GM23338 (cell line): Measurements from ENCODE around the gene NTNG1. TPM values are rescaled to one million over a fixed set of nuclear protein-coding genes. Genes with fewer than 3 reads are reported as not detected.

Experiments
- ATAC-seq: fragments of 200-7000 bp; cut with Tn5 transposase; 3 replicates; pipeline ENCODE4 v1.9.1; 2020
- DNase-seq: peaks from one replicate; pipeline ENCODE4 v3.0.0-alpha.2; 2015; ENCODE audit warnings: low spot score
- H2AFZ ChIP-seq: fragments of 200-600 bp; sonication (generic); 2 replicates; pipeline ENCODE4 v1.8.0; 2016; ENCODE audit warnings: antibody characterized with exemption, mild to moderate bottlenecking, moderate library complexity
- H3F3A ChIP-seq: fragments of 200-600 bp; sonication (generic); replicated peaks from 2 replicates; pipeline ENCODE4 v1.8.0; 2017; ENCODE audit warnings: antibody characterized with exemption, mixed run types, low read depth
- H3K27ac ChIP-seq: fragments of 200-600 bp; sonication (generic); 2 replicates; pipeline ENCODE4 v1.6.1; 2016; ENCODE audit warnings: low read depth
- H3K27me3 ChIP-seq: fragments of 200-600 bp; sonication (generic); 2 replicates; pipeline ENCODE4 v1.8.0; 2016; ENCODE audit warnings: mild to moderate bottlenecking, mixed run types, moderate library complexity; ENCODE audit not compliant: insufficient read depth
- H3K36me3 ChIP-seq: fragments of 200-600 bp; sonication (generic); 2 replicates; pipeline ENCODE4 v1.8.0; 2016; ENCODE audit warnings: mild to moderate bottlenecking; ENCODE audit not compliant: insufficient read depth
- H3K4me1 ChIP-seq: fragments of 200-600 bp; sonication (generic); 2 replicates; pipeline ENCODE4 v1.8.0; 2016; ENCODE audit warnings: mild to moderate bottlenecking, moderate library complexity; ENCODE audit not compliant: insufficient read depth
- H3K4me2 ChIP-seq: fragments of 200-600 bp; sonication (generic); 2 replicates; pipeline ENCODE4 v1.7.1; 2017; ENCODE audit warnings: mixed run types
- H3K4me3 ChIP-seq: fragments of 200-600 bp; sonication (generic); 2 replicates; pipeline ENCODE4 v1.6.1; 2016; ENCODE audit warnings: mixed run types
- H3K79me2 ChIP-seq: fragments of 200-600 bp; sonication (generic); replicated peaks from 2 replicates; pipeline ENCODE4 v1.8.0; 2017; ENCODE audit warnings: mild to moderate bottlenecking; ENCODE audit not compliant: insufficient read depth
- H3K9me2 ChIP-seq: fragments of 200-600 bp; sonication (generic); 2 replicates; pipeline ENCODE4 v1.8.0; 2017; ENCODE audit not compliant: insufficient read depth
- H4K20me1 ChIP-seq: fragments of 200-600 bp; sonication (generic); replicated peaks from 2 replicates; pipeline ENCODE4 v1.8.0; 2017; ENCODE audit warnings: mild to moderate bottlenecking; ENCODE audit not compliant: insufficient read depth
- H3K27ac Mint-ChIP-seq: 2 replicates; pipeline ENCODE4 v1.8.0; 2020; ENCODE audit warnings: inconsistent platforms, mild to moderate bottlenecking, moderate library complexity, mixed read lengths
- H3K27me3 Mint-ChIP-seq: 3 replicates; pipeline ENCODE4 v1.8.0; 2022; ENCODE audit warnings: low read depth, mild to moderate bottlenecking, moderate library complexity, mixed read lengths, inconsistent platforms; ENCODE audit not compliant: insufficient read depth, poor library complexity
- H3K36me3 Mint-ChIP-seq: 3 replicates; pipeline ENCODE4 v1.8.0; 2021; ENCODE audit warnings: low read depth, mild to moderate bottlenecking, inconsistent platforms, moderate library complexity, mixed read lengths
- H3K4me1 Mint-ChIP-seq: 3 replicates; pipeline ENCODE4 v1.8.0; 2020; ENCODE audit warnings: mild to moderate bottlenecking, inconsistent platforms, mixed read lengths
- H3K4me3 Mint-ChIP-seq: 3 replicates; pipeline ENCODE4 v1.8.0; 2021; ENCODE audit warnings: moderate library complexity, mild to moderate bottlenecking, inconsistent platforms, mixed read lengths
- H3K9me3 Mint-ChIP-seq: 3 replicates; pipeline ENCODE4 v1.8.0; 2020; ENCODE audit warnings: moderate library complexity, mild to moderate bottlenecking, inconsistent platforms, mixed read lengths
- CREB1 ChIP-seq: fragments of 250-450 bp; sonication (Bioruptor Pico); IDR thresholded peaks from 2 replicates; pipeline ENCODE4 v1.5.0; 2020; ENCODE audit warnings: low read depth, mild to moderate bottlenecking, moderate library complexity
- EZH2phosphoT487 ChIP-seq: fragments of 200-600 bp; sonication (generic); IDR thresholded peaks from one replicate; pipeline ENCODE4 v1.8.1; 2018; ENCODE audit warnings: antibody characterized with exemption; ENCODE audit not compliant: unreplicated experiment
- JUNB ChIP-seq: IDR thresholded peaks from one replicate; pipeline ENCODE4 v1.6.1; 2016; ENCODE audit warnings: antibody characterized with exemption; ENCODE audit not compliant: unreplicated experiment
- NANOG ChIP-seq: IDR thresholded peaks from 2 replicates; pipeline ENCODE4 v1.6.1; 2016; ENCODE audit warnings: antibody characterized with exemption, borderline replicate concordance
- POLR2AphosphoS5 ChIP-seq: IDR thresholded peaks from 2 replicates; pipeline ENCODE4 v1.6.1; 2016; ENCODE audit warnings: antibody characterized with exemption, low read depth
- STAT1 ChIP-seq: IDR thresholded peaks from one replicate; pipeline ENCODE4 v1.6.1; 2016; ENCODE audit warnings: antibody characterized with exemption; ENCODE audit not compliant: unreplicated experiment
- ZNF114 ChIP-seq: fragments of 250-450 bp; sonication (Bioruptor Pico); IDR thresholded peaks from 2 replicates; pipeline ENCODE4 v1.5.0; 2020; ENCODE audit warnings: mild to moderate bottlenecking, moderate library complexity
- ZNF331 ChIP-seq: fragments of 250-450 bp; sonication (Bioruptor Pico); IDR thresholded peaks from 2 replicates; pipeline ENCODE4 v1.5.0; 2020; ENCODE audit warnings: low read depth, mild to moderate bottlenecking, moderate library complexity
- polyA plus RNA-seq: library from polyadenylated mRNA; unstranded; fragments of >200 nt; fragmentation: Nextera tagmentation; extraction: Ambion mirVana; gene quantifications from 2 replicates; pipeline ENCODE4 v1.2.1, GENCODE V29; 2016
- total RNA-seq: library from RNA; depleted of rRNA; stranded (reverse); fragments of >200 nt; shearing (Covaris generic); gene quantifications from 2 replicates; pipeline ENCODE4 v1.2.3, GENCODE V29; 2014
- TF ChIP-seq, protein P1 (sequence below): IDR thresholded peaks from one replicate; pipeline ENCODE4 v1.6.1; 2018; ENCODE audit warnings: antibody characterized with exemption; ENCODE audit not compliant: unreplicated experiment
- TF ChIP-seq, protein P2 (sequence below), 2 experiments: fragments of 200-600 bp in 1 of 2; sonication (generic) in 1 of 2; conservative IDR thresholded peaks; 2 replicates each; pipeline versions ENCODE4 v1.5.1 to v1.6.1; 2016 to 2017; ENCODE audit warnings: antibody characterized with exemption in 2 of 2, low read depth in 2 of 2, mild to moderate bottlenecking in 2 of 2, moderate library complexity in 1 of 2
- TF ChIP-seq, protein P3 (sequence below): IDR thresholded peaks from 2 replicates; pipeline ENCODE4 v1.6.1; 2016; ENCODE audit warnings: antibody characterized with exemption
- TF ChIP-seq, protein P4 (sequence below): fragments of 250-450 bp; sonication (Bioruptor Pico); IDR thresholded peaks from 2 replicates; pipeline ENCODE4 v1.5.0; 2020; ENCODE audit warnings: mild to moderate bottlenecking, moderate library complexity

NTNG1 gene
- total and polyA plus RNA-seq, 2 experiments from 2014 or later = 7.2 to 10.3 TPM

- ATAC-seq = no peak
- peaks cover 13% of the 10 kb centered on the region for H3K4me1 Mint-ChIP-seq
Measured at GRCh38 chr1:107105914-107106313, 34.9 kb upstream of the NTNG1 start.

More at GRCh38 chr1:107105914-107106313, 34.9 kb upstream of the NTNG1 start:
- Histone ChIP-seq H3K79me2 (no peaks in the 10 kb centered on the region), H3F3A (no peaks in the 10 kb centered on the region), H3K4me2 (no peak overlapping the region), H3K9me2 (no peaks in the 10 kb centered on the region), H3K4me3 (no peak overlapping the region), H4K20me1 (no peaks in the 10 kb centered on the region), H2AFZ (0 out of 2 replicates have a peak overlapping the region, but pooled peaks have one; percentile 15), H3K4me1 (peaks cover 15% of the 10 kb centered on the region), H3K36me3 (no peaks in the 10 kb centered on the region), H3K27ac (no peak overlapping the region), H3K27me3 (no peaks in the 10 kb centered on the region)
- Mint-ChIP-seq H3K36me3 (no peaks in the 10 kb centered on the region), H3K27me3 (peaks cover 3% of the 10 kb centered on the region), H3K9me3 (no peaks in the 10 kb centered on the region), H3K4me3 (no peak overlapping the region), H3K27ac (no peak overlapping the region)
- no peak for DNase-seq
- TF ChIP-seq, protein P1, sequence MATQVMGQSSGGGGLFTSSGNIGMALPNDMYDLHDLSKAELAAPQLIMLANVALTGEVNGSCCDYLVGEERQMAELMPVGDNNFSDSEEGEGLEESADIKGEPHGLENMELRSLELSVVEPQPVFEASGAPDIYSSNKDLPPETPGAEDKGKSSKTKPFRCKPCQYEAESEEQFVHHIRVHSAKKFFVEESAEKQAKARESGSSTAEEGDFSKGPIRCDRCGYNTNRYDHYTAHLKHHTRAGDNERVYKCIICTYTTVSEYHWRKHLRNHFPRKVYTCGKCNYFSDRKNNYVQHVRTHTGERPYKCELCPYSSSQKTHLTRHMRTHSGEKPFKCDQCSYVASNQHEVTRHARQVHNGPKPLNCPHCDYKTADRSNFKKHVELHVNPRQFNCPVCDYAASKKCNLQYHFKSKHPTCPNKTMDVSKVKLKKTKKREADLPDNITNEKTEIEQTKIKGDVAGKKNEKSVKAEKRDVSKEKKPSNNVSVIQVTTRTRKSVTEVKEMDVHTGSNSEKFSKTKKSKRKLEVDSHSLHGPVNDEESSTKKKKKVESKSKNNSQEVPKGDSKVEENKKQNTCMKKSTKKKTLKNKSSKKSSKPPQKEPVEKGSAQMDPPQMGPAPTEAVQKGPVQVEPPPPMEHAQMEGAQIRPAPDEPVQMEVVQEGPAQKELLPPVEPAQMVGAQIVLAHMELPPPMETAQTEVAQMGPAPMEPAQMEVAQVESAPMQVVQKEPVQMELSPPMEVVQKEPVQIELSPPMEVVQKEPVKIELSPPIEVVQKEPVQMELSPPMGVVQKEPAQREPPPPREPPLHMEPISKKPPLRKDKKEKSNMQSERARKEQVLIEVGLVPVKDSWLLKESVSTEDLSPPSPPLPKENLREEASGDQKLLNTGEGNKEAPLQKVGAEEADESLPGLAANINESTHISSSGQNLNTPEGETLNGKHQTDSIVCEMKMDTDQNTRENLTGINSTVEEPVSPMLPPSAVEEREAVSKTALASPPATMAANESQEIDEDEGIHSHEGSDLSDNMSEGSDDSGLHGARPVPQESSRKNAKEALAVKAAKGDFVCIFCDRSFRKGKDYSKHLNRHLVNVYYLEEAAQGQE = no peak
- TF ChIP-seq CREB1 (CRISPR knock-in tag) (no peak), STAT1 (no peak), NANOG (no peak), ZNF331 (no peak), JUNB (no peak), ZNF114 (no peak), POLR2AphosphoS5 (no peak), EZH2phosphoT487 (no peak)
- TF ChIP-seq, protein P2, sequence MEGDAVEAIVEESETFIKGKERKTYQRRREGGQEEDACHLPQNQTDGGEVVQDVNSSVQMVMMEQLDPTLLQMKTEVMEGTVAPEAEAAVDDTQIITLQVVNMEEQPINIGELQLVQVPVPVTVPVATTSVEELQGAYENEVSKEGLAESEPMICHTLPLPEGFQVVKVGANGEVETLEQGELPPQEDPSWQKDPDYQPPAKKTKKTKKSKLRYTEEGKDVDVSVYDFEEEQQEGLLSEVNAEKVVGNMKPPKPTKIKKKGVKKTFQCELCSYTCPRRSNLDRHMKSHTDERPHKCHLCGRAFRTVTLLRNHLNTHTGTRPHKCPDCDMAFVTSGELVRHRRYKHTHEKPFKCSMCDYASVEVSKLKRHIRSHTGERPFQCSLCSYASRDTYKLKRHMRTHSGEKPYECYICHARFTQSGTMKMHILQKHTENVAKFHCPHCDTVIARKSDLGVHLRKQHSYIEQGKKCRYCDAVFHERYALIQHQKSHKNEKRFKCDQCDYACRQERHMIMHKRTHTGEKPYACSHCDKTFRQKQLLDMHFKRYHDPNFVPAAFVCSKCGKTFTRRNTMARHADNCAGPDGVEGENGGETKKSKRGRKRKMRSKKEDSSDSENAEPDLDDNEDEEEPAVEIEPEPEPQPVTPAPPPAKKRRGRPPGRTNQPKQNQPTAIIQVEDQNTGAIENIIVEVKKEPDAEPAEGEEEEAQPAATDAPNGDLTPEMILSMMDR (conservative IDR thresholded peaks at IDR 0.05; ENCODE audit: low read depth in 2 of 2) = no peak
- TF ChIP-seq, protein P3, sequence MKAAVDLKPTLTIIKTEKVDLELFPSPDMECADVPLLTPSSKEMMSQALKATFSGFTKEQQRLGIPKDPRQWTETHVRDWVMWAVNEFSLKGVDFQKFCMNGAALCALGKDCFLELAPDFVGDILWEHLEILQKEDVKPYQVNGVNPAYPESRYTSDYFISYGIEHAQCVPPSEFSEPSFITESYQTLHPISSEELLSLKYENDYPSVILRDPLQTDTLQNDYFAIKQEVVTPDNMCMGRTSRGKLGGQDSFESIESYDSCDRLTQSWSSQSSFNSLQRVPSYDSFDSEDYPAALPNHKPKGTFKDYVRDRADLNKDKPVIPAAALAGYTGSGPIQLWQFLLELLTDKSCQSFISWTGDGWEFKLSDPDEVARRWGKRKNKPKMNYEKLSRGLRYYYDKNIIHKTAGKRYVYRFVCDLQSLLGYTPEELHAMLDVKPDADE = no peak
- TF ChIP-seq, protein P4, sequence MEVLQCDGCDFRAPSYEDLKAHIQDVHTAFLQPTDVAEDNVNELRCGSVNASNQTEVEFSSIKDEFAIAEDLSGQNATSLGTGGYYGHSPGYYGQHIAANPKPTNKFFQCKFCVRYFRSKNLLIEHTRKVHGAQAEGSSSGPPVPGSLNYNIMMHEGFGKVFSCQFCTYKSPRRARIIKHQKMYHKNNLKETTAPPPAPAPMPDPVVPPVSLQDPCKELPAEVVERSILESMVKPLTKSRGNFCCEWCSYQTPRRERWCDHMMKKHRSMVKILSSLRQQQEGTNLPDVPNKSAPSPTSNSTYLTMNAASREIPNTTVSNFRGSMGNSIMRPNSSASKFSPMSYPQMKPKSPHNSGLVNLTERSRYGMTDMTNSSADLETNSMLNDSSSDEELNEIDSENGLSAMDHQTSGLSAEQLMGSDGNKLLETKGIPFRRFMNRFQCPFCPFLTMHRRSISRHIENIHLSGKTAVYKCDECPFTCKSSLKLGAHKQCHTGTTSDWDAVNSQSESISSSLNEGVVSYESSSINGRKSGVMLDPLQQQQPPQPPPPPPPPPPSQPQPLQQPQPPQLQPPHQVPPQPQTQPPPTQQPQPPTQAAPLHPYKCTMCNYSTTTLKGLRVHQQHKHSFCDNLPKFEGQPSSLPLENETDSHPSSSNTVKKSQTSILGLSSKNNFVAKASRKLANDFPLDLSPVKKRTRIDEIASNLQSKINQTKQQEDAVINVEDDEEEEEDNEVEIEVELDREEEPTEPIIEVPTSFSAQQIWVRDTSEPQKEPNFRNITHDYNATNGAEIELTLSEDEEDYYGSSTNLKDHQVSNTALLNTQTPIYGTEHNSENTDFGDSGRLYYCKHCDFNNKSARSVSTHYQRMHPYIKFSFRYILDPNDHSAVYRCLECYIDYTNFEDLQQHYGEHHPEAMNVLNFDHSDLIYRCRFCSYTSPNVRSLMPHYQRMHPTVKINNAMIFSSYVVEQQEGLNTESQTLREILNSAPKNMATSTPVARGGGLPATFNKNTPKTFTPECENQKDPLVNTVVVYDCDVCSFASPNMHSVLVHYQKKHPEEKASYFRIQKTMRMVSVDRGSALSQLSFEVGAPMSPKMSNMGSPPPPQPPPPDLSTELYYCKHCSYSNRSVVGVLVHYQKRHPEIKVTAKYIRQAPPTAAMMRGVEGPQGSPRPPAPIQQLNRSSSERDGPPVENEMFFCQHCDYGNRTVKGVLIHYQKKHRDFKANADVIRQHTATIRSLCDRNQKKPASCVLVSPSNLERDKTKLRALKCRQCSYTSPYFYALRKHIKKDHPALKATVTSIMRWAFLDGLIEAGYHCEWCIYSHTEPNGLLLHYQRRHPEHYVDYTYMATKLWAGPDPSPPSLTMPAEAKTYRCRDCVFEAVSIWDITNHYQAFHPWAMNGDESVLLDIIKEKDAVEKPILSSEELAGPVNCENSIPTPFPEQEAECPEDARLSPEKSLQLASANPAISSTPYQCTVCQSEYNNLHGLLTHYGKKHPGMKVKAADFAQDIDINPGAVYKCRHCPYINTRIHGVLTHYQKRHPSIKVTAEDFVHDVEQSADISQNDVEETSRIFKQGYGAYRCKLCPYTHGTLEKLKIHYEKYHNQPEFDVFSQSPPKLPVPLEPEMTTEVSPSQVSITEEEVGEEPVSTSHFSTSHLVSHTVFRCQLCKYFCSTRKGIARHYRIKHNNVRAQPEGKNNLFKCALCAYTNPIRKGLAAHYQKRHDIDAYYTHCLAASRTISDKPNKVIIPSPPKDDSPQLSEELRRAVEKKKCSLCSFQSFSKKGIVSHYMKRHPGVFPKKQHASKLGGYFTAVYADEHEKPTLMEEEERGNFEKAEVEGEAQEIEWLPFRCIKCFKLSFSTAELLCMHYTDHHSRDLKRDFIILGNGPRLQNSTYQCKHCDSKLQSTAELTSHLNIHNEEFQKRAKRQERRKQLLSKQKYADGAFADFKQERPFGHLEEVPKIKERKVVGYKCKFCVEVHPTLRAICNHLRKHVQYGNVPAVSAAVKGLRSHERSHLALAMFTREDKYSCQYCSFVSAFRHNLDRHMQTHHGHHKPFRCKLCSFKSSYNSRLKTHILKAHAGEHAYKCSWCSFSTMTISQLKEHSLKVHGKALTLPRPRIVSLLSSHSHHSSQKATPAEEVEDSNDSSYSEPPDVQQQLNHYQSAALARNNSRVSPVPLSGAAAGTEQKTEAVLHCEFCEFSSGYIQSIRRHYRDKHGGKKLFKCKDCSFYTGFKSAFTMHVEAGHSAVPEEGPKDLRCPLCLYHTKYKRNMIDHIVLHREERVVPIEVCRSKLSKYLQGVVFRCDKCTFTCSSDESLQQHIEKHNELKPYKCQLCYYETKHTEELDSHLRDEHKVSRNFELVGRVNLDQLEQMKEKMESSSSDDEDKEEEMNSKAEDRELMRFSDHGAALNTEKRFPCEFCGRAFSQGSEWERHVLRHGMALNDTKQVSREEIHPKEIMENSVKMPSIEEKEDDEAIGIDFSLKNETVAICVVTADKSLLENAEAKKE (CRISPR knock-in tag) = no peak
